GM19035 (cell line): ENCODE data around the gene POFUT1.

Experiments used
- ATAC-seq: cut with Tn5 transposase; IDR thresholded peaks from one replicate; pipeline ENCODE4 v1.9.1; 2021; ENCODE audit not compliant: unreplicated experiment

Gene POFUT1

GRCh38 chr20:32205843-32206759 lies 1.6 kb upstream of the POFUT1 start:
- no peak for ATAC-seq

- peak; percentile 18 for ATAC-seq
Observed at GRCh38 chr20:32206760-32207625, 687 bp upstream of the POFUT1 start.

GRCh38 chr20:32208499-32209154 lies 947 bp downstream of the POFUT1 start:
- ATAC-seq, result no peak

GRCh38 chr20:32209850-32210605 lies 2.3 kb downstream of the POFUT1 start:
- ATAC-seq, result no peak

GRCh38 chr20:32213870-32214269 lies 6.2 kb downstream of the POFUT1 start:
- no peak for ATAC-seq

GRCh38 chr20:32215147-32215546 lies 7.5 kb downstream of the POFUT1 start:
- no peak for ATAC-seq

GRCh38 chr20:32215729-32216128 lies 8.0 kb downstream of the POFUT1 start:
- ATAC-seq, result no peak

GRCh38 chr20:32216179-32217142 lies 8.8 kb downstream of the POFUT1 start:
- ATAC-seq, result no peak

GRCh38 chr20:32218156-32218900 lies 10.6 kb downstream of the POFUT1 start:
- ATAC-seq, result no peak

- no peak for ATAC-seq
Observed at GRCh38 chr20:32224463-32224862, 16.8 kb downstream of the POFUT1 start.

- ATAC-seq, result no peak
Observed at GRCh38 chr20:32226391-32226790, 18.7 kb downstream of the POFUT1 start.

GRCh38 chr20:32227306-32227705 lies 19.6 kb downstream of the POFUT1 start:
- no peak for ATAC-seq

GRCh38 chr20:32227744-32228688 lies 20.3 kb downstream of the POFUT1 start:
- no peak for ATAC-seq

GRCh38 chr20:32229251-32229747 lies 21.6 kb downstream of the POFUT1 start:
- no peak for ATAC-seq

- ATAC-seq, result no peak
Observed at GRCh38 chr20:32230707-32231106, 23.0 kb downstream of the POFUT1 start.

GRCh38 chr20:32231245-32231644 lies 23.6 kb downstream of the POFUT1 start:
- no peak for ATAC-seq

- no peak for ATAC-seq
Observed at GRCh38 chr20:32231847-32232246, 24.2 kb downstream of the POFUT1 start.
